GM23338 (cell line): ENCODE data around the gene DIP2C. TPM values are rescaled to one million over a fixed set of nuclear protein-coding genes. Genes with fewer than 3 reads are reported as not detected.

Experiments used
- ATAC-seq: fragments of 200-7000 bp; cut with Tn5 transposase; 3 replicates; pipeline ENCODE4 v1.9.1; 2020
- DNase-seq: peaks from one replicate; pipeline ENCODE4 v3.0.0-alpha.2; 2015; ENCODE audit warnings: low spot score
- H2AFZ ChIP-seq: fragments of 200-600 bp; sonication (generic); 2 replicates; pipeline ENCODE4 v1.8.0; 2016; ENCODE audit warnings: antibody characterized with exemption, mild to moderate bottlenecking, moderate library complexity
- H3F3A ChIP-seq: fragments of 200-600 bp; sonication (generic); replicated peaks from 2 replicates; pipeline ENCODE4 v1.8.0; 2017; ENCODE audit warnings: antibody characterized with exemption, mixed run types, low read depth
- H3K27ac ChIP-seq: fragments of 200-600 bp; sonication (generic); 2 replicates; pipeline ENCODE4 v1.6.1; 2016; ENCODE audit warnings: low read depth
- H3K27me3 ChIP-seq: fragments of 200-600 bp; sonication (generic); 2 replicates; pipeline ENCODE4 v1.8.0; 2016; ENCODE audit warnings: mild to moderate bottlenecking, mixed run types, moderate library complexity; ENCODE audit not compliant: insufficient read depth
- H3K36me3 ChIP-seq: fragments of 200-600 bp; sonication (generic); 2 replicates; pipeline ENCODE4 v1.8.0; 2016; ENCODE audit warnings: mild to moderate bottlenecking; ENCODE audit not compliant: insufficient read depth
- H3K4me1 ChIP-seq: fragments of 200-600 bp; sonication (generic); 2 replicates; pipeline ENCODE4 v1.8.0; 2016; ENCODE audit warnings: mild to moderate bottlenecking, moderate library complexity; ENCODE audit not compliant: insufficient read depth
- H3K4me2 ChIP-seq: fragments of 200-600 bp; sonication (generic); 2 replicates; pipeline ENCODE4 v1.7.1; 2017; ENCODE audit warnings: mixed run types
- H3K4me3 ChIP-seq: fragments of 200-600 bp; sonication (generic); 2 replicates; pipeline ENCODE4 v1.6.1; 2016; ENCODE audit warnings: mixed run types
- H3K79me2 ChIP-seq: fragments of 200-600 bp; sonication (generic); replicated peaks from 2 replicates; pipeline ENCODE4 v1.8.0; 2017; ENCODE audit warnings: mild to moderate bottlenecking; ENCODE audit not compliant: insufficient read depth
- H3K9me2 ChIP-seq: fragments of 200-600 bp; sonication (generic); 2 replicates; pipeline ENCODE4 v1.8.0; 2017; ENCODE audit not compliant: insufficient read depth
- H4K20me1 ChIP-seq: fragments of 200-600 bp; sonication (generic); replicated peaks from 2 replicates; pipeline ENCODE4 v1.8.0; 2017; ENCODE audit warnings: mild to moderate bottlenecking; ENCODE audit not compliant: insufficient read depth
- H3K27ac Mint-ChIP-seq: 2 replicates; pipeline ENCODE4 v1.8.0; 2020; ENCODE audit warnings: inconsistent platforms, mild to moderate bottlenecking, moderate library complexity, mixed read lengths
- H3K27me3 Mint-ChIP-seq: 3 replicates; pipeline ENCODE4 v1.8.0; 2022; ENCODE audit warnings: low read depth, mild to moderate bottlenecking, moderate library complexity, mixed read lengths, inconsistent platforms; ENCODE audit not compliant: insufficient read depth, poor library complexity
- H3K36me3 Mint-ChIP-seq: 3 replicates; pipeline ENCODE4 v1.8.0; 2021; ENCODE audit warnings: low read depth, mild to moderate bottlenecking, inconsistent platforms, moderate library complexity, mixed read lengths
- H3K4me1 Mint-ChIP-seq: 3 replicates; pipeline ENCODE4 v1.8.0; 2020; ENCODE audit warnings: mild to moderate bottlenecking, inconsistent platforms, mixed read lengths
- H3K4me3 Mint-ChIP-seq: 3 replicates; pipeline ENCODE4 v1.8.0; 2021; ENCODE audit warnings: moderate library complexity, mild to moderate bottlenecking, inconsistent platforms, mixed read lengths
- H3K9me3 Mint-ChIP-seq: 3 replicates; pipeline ENCODE4 v1.8.0; 2020; ENCODE audit warnings: moderate library complexity, mild to moderate bottlenecking, inconsistent platforms, mixed read lengths
- CREB1 ChIP-seq: fragments of 250-450 bp; sonication (Bioruptor Pico); IDR thresholded peaks from 2 replicates; pipeline ENCODE4 v1.5.0; 2020; ENCODE audit warnings: low read depth, mild to moderate bottlenecking, moderate library complexity
- REST ChIP-seq: IDR thresholded peaks from one replicate; pipeline ENCODE4 v1.6.1; 2018; ENCODE audit warnings: antibody characterized with exemption; ENCODE audit not compliant: unreplicated experiment
- ZNF114 ChIP-seq: fragments of 250-450 bp; sonication (Bioruptor Pico); IDR thresholded peaks from 2 replicates; pipeline ENCODE4 v1.5.0; 2020; ENCODE audit warnings: mild to moderate bottlenecking, moderate library complexity
- polyA plus RNA-seq: library from polyadenylated mRNA; unstranded; fragments of >200 nt; fragmentation: Nextera tagmentation; extraction: Ambion mirVana; gene quantifications from 2 replicates; pipeline ENCODE4 v1.2.1, GENCODE V29; 2016
- total RNA-seq: library from RNA; depleted of rRNA; stranded (reverse); fragments of >200 nt; shearing (Covaris generic); gene quantifications from 2 replicates; pipeline ENCODE4 v1.2.3, GENCODE V29; 2014
- TF ChIP-seq, protein P1 (sequence below): fragments of 250-450 bp; sonication (Bioruptor Pico); IDR thresholded peaks from 2 replicates; pipeline ENCODE4 v1.5.0; 2020; ENCODE audit warnings: mild to moderate bottlenecking, moderate library complexity
- TF ChIP-seq, protein P2 (sequence below), 2 experiments: fragments of 200-600 bp in 1 of 2; sonication (generic) in 1 of 2; conservative IDR thresholded peaks; 2 replicates each; pipeline versions ENCODE4 v1.5.1 to v1.6.1; 2016 to 2017; ENCODE audit warnings: antibody characterized with exemption in 2 of 2, low read depth in 2 of 2, mild to moderate bottlenecking in 2 of 2, moderate library complexity in 1 of 2

Gene DIP2C
- total and polyA plus RNA-seq, 2 experiments from 2014 or later, result 5.1 to 7.7 TPM

DNA sequence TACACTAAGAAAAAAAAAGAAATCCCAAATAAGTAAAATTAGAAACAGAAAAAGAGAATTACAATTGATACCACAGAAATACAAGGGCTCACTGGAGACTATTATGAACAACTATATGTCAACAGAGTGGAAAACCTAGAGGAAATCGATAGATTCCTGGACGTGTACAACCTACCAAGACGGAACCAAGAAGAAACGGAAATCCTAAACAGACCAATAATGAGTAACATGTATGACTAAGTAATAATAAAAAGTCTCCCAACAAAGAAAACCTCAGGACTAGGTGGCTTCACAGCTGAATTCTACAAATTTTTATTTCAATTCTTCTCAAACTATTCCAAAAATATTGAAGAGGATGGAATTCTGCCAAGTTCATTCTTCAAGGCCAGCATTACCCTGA lies 13.9 kb downstream of the DIP2C start (continued):
- TF ChIP-seq REST, result no peak
- no peak for TF ChIP-seq ZNF114 (CRISPR knock-in tag)
- TF ChIP-seq, protein P1, sequence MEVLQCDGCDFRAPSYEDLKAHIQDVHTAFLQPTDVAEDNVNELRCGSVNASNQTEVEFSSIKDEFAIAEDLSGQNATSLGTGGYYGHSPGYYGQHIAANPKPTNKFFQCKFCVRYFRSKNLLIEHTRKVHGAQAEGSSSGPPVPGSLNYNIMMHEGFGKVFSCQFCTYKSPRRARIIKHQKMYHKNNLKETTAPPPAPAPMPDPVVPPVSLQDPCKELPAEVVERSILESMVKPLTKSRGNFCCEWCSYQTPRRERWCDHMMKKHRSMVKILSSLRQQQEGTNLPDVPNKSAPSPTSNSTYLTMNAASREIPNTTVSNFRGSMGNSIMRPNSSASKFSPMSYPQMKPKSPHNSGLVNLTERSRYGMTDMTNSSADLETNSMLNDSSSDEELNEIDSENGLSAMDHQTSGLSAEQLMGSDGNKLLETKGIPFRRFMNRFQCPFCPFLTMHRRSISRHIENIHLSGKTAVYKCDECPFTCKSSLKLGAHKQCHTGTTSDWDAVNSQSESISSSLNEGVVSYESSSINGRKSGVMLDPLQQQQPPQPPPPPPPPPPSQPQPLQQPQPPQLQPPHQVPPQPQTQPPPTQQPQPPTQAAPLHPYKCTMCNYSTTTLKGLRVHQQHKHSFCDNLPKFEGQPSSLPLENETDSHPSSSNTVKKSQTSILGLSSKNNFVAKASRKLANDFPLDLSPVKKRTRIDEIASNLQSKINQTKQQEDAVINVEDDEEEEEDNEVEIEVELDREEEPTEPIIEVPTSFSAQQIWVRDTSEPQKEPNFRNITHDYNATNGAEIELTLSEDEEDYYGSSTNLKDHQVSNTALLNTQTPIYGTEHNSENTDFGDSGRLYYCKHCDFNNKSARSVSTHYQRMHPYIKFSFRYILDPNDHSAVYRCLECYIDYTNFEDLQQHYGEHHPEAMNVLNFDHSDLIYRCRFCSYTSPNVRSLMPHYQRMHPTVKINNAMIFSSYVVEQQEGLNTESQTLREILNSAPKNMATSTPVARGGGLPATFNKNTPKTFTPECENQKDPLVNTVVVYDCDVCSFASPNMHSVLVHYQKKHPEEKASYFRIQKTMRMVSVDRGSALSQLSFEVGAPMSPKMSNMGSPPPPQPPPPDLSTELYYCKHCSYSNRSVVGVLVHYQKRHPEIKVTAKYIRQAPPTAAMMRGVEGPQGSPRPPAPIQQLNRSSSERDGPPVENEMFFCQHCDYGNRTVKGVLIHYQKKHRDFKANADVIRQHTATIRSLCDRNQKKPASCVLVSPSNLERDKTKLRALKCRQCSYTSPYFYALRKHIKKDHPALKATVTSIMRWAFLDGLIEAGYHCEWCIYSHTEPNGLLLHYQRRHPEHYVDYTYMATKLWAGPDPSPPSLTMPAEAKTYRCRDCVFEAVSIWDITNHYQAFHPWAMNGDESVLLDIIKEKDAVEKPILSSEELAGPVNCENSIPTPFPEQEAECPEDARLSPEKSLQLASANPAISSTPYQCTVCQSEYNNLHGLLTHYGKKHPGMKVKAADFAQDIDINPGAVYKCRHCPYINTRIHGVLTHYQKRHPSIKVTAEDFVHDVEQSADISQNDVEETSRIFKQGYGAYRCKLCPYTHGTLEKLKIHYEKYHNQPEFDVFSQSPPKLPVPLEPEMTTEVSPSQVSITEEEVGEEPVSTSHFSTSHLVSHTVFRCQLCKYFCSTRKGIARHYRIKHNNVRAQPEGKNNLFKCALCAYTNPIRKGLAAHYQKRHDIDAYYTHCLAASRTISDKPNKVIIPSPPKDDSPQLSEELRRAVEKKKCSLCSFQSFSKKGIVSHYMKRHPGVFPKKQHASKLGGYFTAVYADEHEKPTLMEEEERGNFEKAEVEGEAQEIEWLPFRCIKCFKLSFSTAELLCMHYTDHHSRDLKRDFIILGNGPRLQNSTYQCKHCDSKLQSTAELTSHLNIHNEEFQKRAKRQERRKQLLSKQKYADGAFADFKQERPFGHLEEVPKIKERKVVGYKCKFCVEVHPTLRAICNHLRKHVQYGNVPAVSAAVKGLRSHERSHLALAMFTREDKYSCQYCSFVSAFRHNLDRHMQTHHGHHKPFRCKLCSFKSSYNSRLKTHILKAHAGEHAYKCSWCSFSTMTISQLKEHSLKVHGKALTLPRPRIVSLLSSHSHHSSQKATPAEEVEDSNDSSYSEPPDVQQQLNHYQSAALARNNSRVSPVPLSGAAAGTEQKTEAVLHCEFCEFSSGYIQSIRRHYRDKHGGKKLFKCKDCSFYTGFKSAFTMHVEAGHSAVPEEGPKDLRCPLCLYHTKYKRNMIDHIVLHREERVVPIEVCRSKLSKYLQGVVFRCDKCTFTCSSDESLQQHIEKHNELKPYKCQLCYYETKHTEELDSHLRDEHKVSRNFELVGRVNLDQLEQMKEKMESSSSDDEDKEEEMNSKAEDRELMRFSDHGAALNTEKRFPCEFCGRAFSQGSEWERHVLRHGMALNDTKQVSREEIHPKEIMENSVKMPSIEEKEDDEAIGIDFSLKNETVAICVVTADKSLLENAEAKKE (CRISPR knock-in tag), result no peak

DNA sequence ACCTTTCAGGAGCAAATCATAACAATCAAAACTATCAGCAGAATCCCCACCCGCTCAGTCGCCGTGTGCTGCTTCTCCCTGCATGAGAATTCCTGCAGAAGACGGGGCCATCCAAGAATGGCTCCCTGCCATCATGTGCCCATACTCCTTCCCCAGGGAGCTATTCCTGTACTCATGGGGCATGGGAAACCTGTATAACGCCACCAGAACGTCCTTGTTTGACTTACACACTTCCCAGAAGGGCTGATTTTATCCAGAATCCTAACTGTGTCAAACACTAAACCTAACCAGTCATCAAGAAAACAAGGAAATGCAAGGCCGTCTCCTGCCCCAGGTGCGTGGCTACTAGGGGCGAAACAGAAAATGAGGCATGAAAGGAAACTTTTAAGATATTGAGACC lies 16.0 kb downstream of the DIP2C start:
- peaks cover 5% of the 10 kb centered on the region; the same call in 2 of the 3 replicates for H3K4me1 Mint-ChIP-seq
- TF ChIP-seq, protein P2, sequence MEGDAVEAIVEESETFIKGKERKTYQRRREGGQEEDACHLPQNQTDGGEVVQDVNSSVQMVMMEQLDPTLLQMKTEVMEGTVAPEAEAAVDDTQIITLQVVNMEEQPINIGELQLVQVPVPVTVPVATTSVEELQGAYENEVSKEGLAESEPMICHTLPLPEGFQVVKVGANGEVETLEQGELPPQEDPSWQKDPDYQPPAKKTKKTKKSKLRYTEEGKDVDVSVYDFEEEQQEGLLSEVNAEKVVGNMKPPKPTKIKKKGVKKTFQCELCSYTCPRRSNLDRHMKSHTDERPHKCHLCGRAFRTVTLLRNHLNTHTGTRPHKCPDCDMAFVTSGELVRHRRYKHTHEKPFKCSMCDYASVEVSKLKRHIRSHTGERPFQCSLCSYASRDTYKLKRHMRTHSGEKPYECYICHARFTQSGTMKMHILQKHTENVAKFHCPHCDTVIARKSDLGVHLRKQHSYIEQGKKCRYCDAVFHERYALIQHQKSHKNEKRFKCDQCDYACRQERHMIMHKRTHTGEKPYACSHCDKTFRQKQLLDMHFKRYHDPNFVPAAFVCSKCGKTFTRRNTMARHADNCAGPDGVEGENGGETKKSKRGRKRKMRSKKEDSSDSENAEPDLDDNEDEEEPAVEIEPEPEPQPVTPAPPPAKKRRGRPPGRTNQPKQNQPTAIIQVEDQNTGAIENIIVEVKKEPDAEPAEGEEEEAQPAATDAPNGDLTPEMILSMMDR (conservative IDR thresholded peaks at IDR 0.05; ENCODE audit: low read depth in 2 of 2), result no peak
- no peak for TF ChIP-seq CREB1 (CRISPR knock-in tag)

More for the DNA sequence above, 16.0 kb downstream of the DIP2C start:
- no peak; the same call in 2 of the 3 replicates for ATAC-seq
- no peak overlapping the region for H3K27ac Mint-ChIP-seq
- peaks cover 21% of the 10 kb centered on the region for H3F3A ChIP-seq
- no peaks in the 10 kb centered on the region for H3K9me2 ChIP-seq
- peaks cover 81% of the 10 kb centered on the region for H3K79me2 ChIP-seq
- peaks cover 9% of the 10 kb centered on the region for H3K27me3 Mint-ChIP-seq
- no peaks in the 10 kb centered on the region for H3K27me3 ChIP-seq
- no peak overlapping the region for H3K4me3 ChIP-seq
- H3K4me1 ChIP-seq, result no peaks in the 10 kb centered on the region
- H4K20me1 ChIP-seq, result peaks cover 7% of the 10 kb centered on the region; the same call in 1 of the 2 replicates
- no peak overlapping the region for H2AFZ ChIP-seq
- no peak for DNase-seq
- H3K4me3 Mint-ChIP-seq, result no peak overlapping the region
- H3K4me2 ChIP-seq, result no peak overlapping the region
- no peak overlapping the region for H3K27ac ChIP-seq
- H3K36me3 Mint-ChIP-seq, result peaks cover 8% of the 10 kb centered on the region; the same call in 2 of the 3 replicates
- peaks cover 11% of the 10 kb centered on the region for H3K9me3 Mint-ChIP-seq
- H3K36me3 ChIP-seq, result no peaks in the 10 kb centered on the region
